Astrocyte (in vitro differentiated cells and primary cell): ENCODE results near the gene PCDHGA2. TPM values are rescaled to one million over a fixed set of nuclear protein-coding genes. Genes with fewer than 3 reads are reported as not detected.
"Not testable (repeated sequence)": the region's sequence is repeated elsewhere in the genome, so short reads cannot be mapped to it uniquely, and the experiment has no call there.

Experiments
- DNase-seq: peaks from one replicate; pipeline ENCODE4 v3.0.0-alpha.2; 2010; ENCODE audit warnings: low read depth
- FAIRE-seq: peaks from 2 replicates; lab custom pipeline; 2011; peaks lifted over from hg19 to GRCh38; lab: Jason Lieb, UNC
- H2AFZ ChIP-seq: 2 replicates; pipeline ENCODE4 v1.6.0; 2012; ENCODE audit warnings: low read depth, low read length, inconsistent platforms
- H3K27ac ChIP-seq: 2 replicates; pipeline ENCODE4 v1.5.1; 2011; ENCODE audit warnings: low read depth, low read length, inconsistent platforms
- H3K27me3 ChIP-seq: 2 replicates; pipeline ENCODE4 v1.6.0; 2011; ENCODE audit warnings: low read length, inconsistent platforms; ENCODE audit not compliant: insufficient read depth
- H3K36me3 ChIP-seq: 2 replicates; pipeline ENCODE4 v1.5.1; 2011; ENCODE audit warnings: low read length, inconsistent platforms; ENCODE audit not compliant: insufficient read depth
- H3K4me1 ChIP-seq: 2 replicates; pipeline ENCODE4 v1.5.1; 2011; ENCODE audit warnings: low read length, inconsistent platforms; ENCODE audit not compliant: insufficient read depth
- H3K4me2 ChIP-seq: 2 replicates; pipeline ENCODE4 v1.6.0; 2012; ENCODE audit warnings: low read length, inconsistent platforms
- H3K4me3 ChIP-seq: 2 replicates; pipeline ENCODE4 v1.5.1; 2011; ENCODE audit warnings: low read depth, mild to moderate bottlenecking, low read length, inconsistent platforms; ENCODE audit not compliant: insufficient read depth
- H3K79me2 ChIP-seq: 2 replicates; pipeline ENCODE4 v1.6.0; 2012; ENCODE audit warnings: mild to moderate bottlenecking, low read length, inconsistent platforms; ENCODE audit not compliant: insufficient read depth
- H3K9ac ChIP-seq: 2 replicates; pipeline ENCODE4 v1.6.0; 2012; ENCODE audit warnings: mild to moderate bottlenecking, low read length, inconsistent platforms
- H3K9me3 ChIP-seq: 2 replicates; pipeline ENCODE4 v1.5.1; 2012; ENCODE audit warnings: low read depth, mild to moderate bottlenecking, low read length, inconsistent platforms; ENCODE audit not compliant: insufficient read depth
- H4K20me1 ChIP-seq: 2 replicates; pipeline ENCODE4 v1.6.0; 2012; ENCODE audit warnings: low read length, inconsistent platforms; ENCODE audit not compliant: insufficient read depth
- H3K27ac Mint-ChIP-seq: one replicate; pipeline ENCODE4 v1.8.0; 2021; ENCODE audit warnings: mild to moderate bottlenecking, mixed read lengths; ENCODE audit not compliant: unreplicated experiment
- H3K27me3 Mint-ChIP-seq: one replicate; pipeline ENCODE4 v1.8.0; 2021; ENCODE audit warnings: low read depth, mixed read lengths; ENCODE audit not compliant: unreplicated experiment
- H3K36me3 Mint-ChIP-seq: one replicate; pipeline ENCODE4 v1.8.0; 2021; ENCODE audit warnings: low read depth, mixed read lengths; ENCODE audit not compliant: unreplicated experiment
- H3K4me1 Mint-ChIP-seq: one replicate; pipeline ENCODE4 v1.8.0; 2021; ENCODE audit warnings: low read depth, mixed read lengths; ENCODE audit not compliant: unreplicated experiment
- H3K4me3 Mint-ChIP-seq: one replicate; pipeline ENCODE4 v1.8.0; 2021; ENCODE audit warnings: mild to moderate bottlenecking, moderate library complexity, mixed read lengths; ENCODE audit not compliant: unreplicated experiment
- H3K9me3 Mint-ChIP-seq: one replicate; pipeline ENCODE4 v1.8.0; 2021; ENCODE audit warnings: mild to moderate bottlenecking, mixed read lengths; ENCODE audit not compliant: unreplicated experiment
- CTCF ChIP-seq: IDR thresholded peaks from 2 replicates; pipeline ENCODE4 v1.5.1; 2011; ENCODE audit warnings: low read depth, mild to moderate bottlenecking, inconsistent platforms, low read length, moderate library complexity; ENCODE audit not compliant: insufficient read depth
- EZH2 ChIP-seq: IDR thresholded peaks from 2 replicates; pipeline ENCODE4 v1.6.1; 2012; ENCODE audit warnings: mild to moderate bottlenecking, low read length, inconsistent platforms; ENCODE audit not compliant: insufficient read depth
- total RNA-seq: library from RNA; stranded (reverse); gene quantifications from 2 replicates; pipeline ENCODE4 v1.2.1, GENCODE V29; 2021

PCDHGA2 gene
- total RNA-seq, 1 donor from 2014 or later, result 0.14 TPM

GRCh38 chr5:141306630-141307029 lies 31.9 kb upstream of the PCDHGA2 start:
- Histone ChIP-seq H3K79me2 (peaks cover 9% of the 10 kb centered on the region), H3K36me3 (no peaks in the 10 kb centered on the region), H2AFZ (no peak overlapping the region), H3K9ac (no peak overlapping the region), H3K27me3 (no peaks in the 10 kb centered on the region), H3K4me3 (no peak overlapping the region), H3K4me1 (no peaks in the 10 kb centered on the region), H3K9me3 (peaks cover 33% of the 10 kb centered on the region), H4K20me1 (no peaks in the 10 kb centered on the region), H3K4me2 (no peak overlapping the region), H3K27ac (no peak overlapping the region)
- Mint-ChIP-seq H3K9me3 (peaks cover 49% of the 10 kb centered on the region), H3K36me3 (peaks cover 36% of the 10 kb centered on the region), H3K27me3 (no peaks in the 10 kb centered on the region), H3K4me3 (no peak overlapping the region), H3K27ac (no peak overlapping the region), H3K4me1 (no peaks in the 10 kb centered on the region)
- TF ChIP-seq CTCF (no peak), EZH2 (no peak)
- no peak for FAIRE-seq
- DNase-seq, result no peak

- FAIRE-seq (no peak), DNase-seq (no peak)
- no peak overlapping the region for H3K4me3 Mint-ChIP-seq
- H3K36me3 ChIP-seq, result peaks cover 8% of the 10 kb centered on the region
- peaks cover 4% of the 10 kb centered on the region for H3K4me1 Mint-ChIP-seq
- TF ChIP-seq CTCF, result no peak
- no peak for TF ChIP-seq EZH2
- H3K9ac ChIP-seq, result no peak overlapping the region
- H3K9me3 ChIP-seq, result peaks cover 23% of the 10 kb centered on the region
- no peaks in the 10 kb centered on the region for H3K4me1 ChIP-seq
- H2AFZ ChIP-seq, result no peak overlapping the region
- H3K9me3 Mint-ChIP-seq, result peaks cover 77% of the 10 kb centered on the region
- no peaks in the 10 kb centered on the region for H3K27me3 ChIP-seq
- peaks cover 6% of the 10 kb centered on the region for H4K20me1 ChIP-seq
- H3K36me3 Mint-ChIP-seq, result peaks cover 70% of the 10 kb centered on the region
- H3K79me2 ChIP-seq, result peaks cover 52% of the 10 kb centered on the region
- H3K4me2 ChIP-seq, result no peak overlapping the region
- H3K27ac Mint-ChIP-seq, result no peak overlapping the region
- no peaks in the 10 kb centered on the region for H3K27me3 Mint-ChIP-seq
- H3K4me3 ChIP-seq, result no peak overlapping the region
- H3K27ac ChIP-seq, result no peak overlapping the region
Observed at GRCh38 chr5:141313711-141314110, 24.8 kb upstream of the PCDHGA2 start.

DNA sequence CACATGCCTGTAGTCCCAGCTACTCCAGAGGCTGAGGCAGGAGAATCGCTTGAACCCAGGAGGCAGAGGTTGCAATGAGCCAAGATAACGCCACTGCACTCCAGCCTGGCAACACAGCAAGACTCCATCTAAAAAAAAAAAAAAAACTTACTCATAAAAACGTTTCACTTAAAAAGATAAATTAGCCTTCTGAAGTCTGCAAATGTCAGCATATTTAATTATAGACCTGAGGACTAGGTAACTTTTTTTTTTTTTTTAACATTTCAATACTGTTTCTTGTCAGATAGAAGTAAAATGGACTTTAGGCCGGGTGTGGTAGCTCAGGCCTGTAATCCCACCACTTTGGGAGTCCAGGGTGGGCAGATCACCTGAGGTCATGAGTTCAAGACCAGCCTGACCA lies 21.6 kb upstream of the PCDHGA2 start:
- not testable (repeated sequence) for H3K9ac ChIP-seq, H3K4me1 ChIP-seq, H3K27me3 ChIP-seq, H2AFZ ChIP-seq, FAIRE-seq, H3K4me1 Mint-ChIP-seq, H3K27ac Mint-ChIP-seq, H3K27ac ChIP-seq, H3K27me3 Mint-ChIP-seq, H3K4me3 ChIP-seq, DNase-seq, H3K4me2 ChIP-seq
- Mint-ChIP-seq H3K9me3 (peaks cover 82% of the 10 kb centered on the region), H3K4me3 (peak overlapping the region; percentile 29), H3K36me3 (peaks cover 66% of the 10 kb centered on the region)
- peaks cover 20% of the 10 kb centered on the region for H4K20me1 ChIP-seq
- H3K36me3 ChIP-seq, result peaks cover 19% of the 10 kb centered on the region
- H3K79me2 ChIP-seq, result peaks cover 56% of the 10 kb centered on the region
- peaks cover 27% of the 10 kb centered on the region for H3K9me3 ChIP-seq
